ENCODE measurements around the gene ELMO3.

Gene ELMO3

GRCh38 chr16:67183284-67183626, 15.7 kb upstream of the ELMO3 start:
- no peak for DNase-seq (ENCODE audit: low read depth in 2 of 2)

GRCh38 chr16:67183627-67184452, 15.1 kb upstream of the ELMO3 start, which contains the start of gene MATCAP1:
Gene MATCAP1, minus strand, starts transcription at chr16:67183963. Its CDS starts 3,353 bp downstream, at chr16:67180610.
- DNase-seq (ENCODE audit: low read depth in 2 of 2), result peak; percentile 88 to 90

- no peak for DNase-seq (ENCODE audit: low read depth in 2 of 2)
Observed at GRCh38 chr16:67184453-67184994, 14.4 kb upstream of the ELMO3 start.

- peak; percentile 80 to 83 for DNase-seq (ENCODE audit: low read depth in 2 of 2)
Observed at GRCh38 chr16:67184995-67185650, 13.8 kb upstream of the ELMO3 start.

- DNase-seq (ENCODE audit: low read depth in 2 of 2), result no peak
Observed at GRCh38 chr16:67185651-67186134, 13.2 kb upstream of the ELMO3 start.

GRCh38 chr16:67186550-67186950, 12.4 kb upstream of the ELMO3 start:
- DNase-seq (ENCODE audit: low read depth in 2 of 2), result no peak

- DNase-seq (ENCODE audit: low read depth in 2 of 2), result no peak
Observed at GRCh38 chr16:67187175-67187890, 11.6 kb upstream of the ELMO3 start.

GRCh38 chr16:67188323-67188722, 10.6 kb upstream of the ELMO3 start:
- DNase-seq (ENCODE audit: low read depth in 2 of 2), result no peak

- no peak for DNase-seq (ENCODE audit: low read depth in 2 of 2)
Observed at GRCh38 chr16:67188798-67189197, 10.1 kb upstream of the ELMO3 start.

- no peak for DNase-seq (ENCODE audit: low read depth in 2 of 2)
Observed at GRCh38 chr16:67190041-67190440, 8.9 kb upstream of the ELMO3 start, which contains the start of gene EXOC3L1. Gene EXOC3L1, minus strand, starts transcription at chr16:67190136. Its CDS starts 460 bp downstream, at chr16:67189676.

GRCh38 chr16:67190448-67191399, 8.2 kb upstream of the ELMO3 start:
- no peak for DNase-seq (ENCODE audit: low read depth in 2 of 2)

- no peak for DNase-seq (ENCODE audit: low read depth in 2 of 2)
Observed at GRCh38 chr16:67191411-67191994, 7.4 kb upstream of the ELMO3 start.

GRCh38 chr16:67191995-67192681, 6.8 kb upstream of the ELMO3 start, which contains the start of gene E2F4:
Gene E2F4, plus strand, starts transcription at chr16:67192155. Its CDS starts 73 bp downstream, at chr16:67192228.
- peak; percentile 84 to 89 for DNase-seq (ENCODE audit: low read depth in 2 of 2)

- no peak for DNase-seq (ENCODE audit: low read depth in 2 of 2)
Observed at GRCh38 chr16:67192781-67193361, 6.1 kb upstream of the ELMO3 start.

GRCh38 chr16:67193536-67193935, 5.4 kb upstream of the ELMO3 start:
- no peak for DNase-seq (ENCODE audit: low read depth in 2 of 2)

- DNase-seq (ENCODE audit: low read depth in 2 of 2), result no peak
Observed at GRCh38 chr16:67194260-67194659, 4.7 kb upstream of the ELMO3 start.

- no peak for DNase-seq (ENCODE audit: low read depth in 2 of 2)
Observed at GRCh38 chr16:67195676-67196075, 3.3 kb upstream of the ELMO3 start.

- DNase-seq (ENCODE audit: low read depth in 2 of 2), result no peak
Observed at GRCh38 chr16:67196881-67197280, 2.0 kb upstream of the ELMO3 start.

- DNase-seq (ENCODE audit: low read depth in 2 of 2), result no peak
Observed at GRCh38 chr16:67197704-67198103, 1.2 kb upstream of the ELMO3 start.
